Measurements from ENCODE around the gene EHMT1.
A peak's percentile ranks its signal among the peaks of the same experiment; 100 is the strongest.
"Not testable (repeated sequence)": the region's sequence is repeated elsewhere in the genome, so short reads cannot be mapped to it uniquely, and the experiment has no call there.

The EHMT1 gene

GRCh38 chr9:137722481-137722880 lies 103.7 kb downstream of the EHMT1 start:
- DNase-seq = no peak

GRCh38 chr9:137723356-137723755 lies 104.6 kb downstream of the EHMT1 start:
- not testable (repeated sequence) for DNase-seq

- no peak for DNase-seq
Measured at GRCh38 chr9:137723783-137724445, 105.1 kb downstream of the EHMT1 start.

- no peak for DNase-seq
Measured at GRCh38 chr9:137724818-137725240, 106.0 kb downstream of the EHMT1 start.

- DNase-seq = no peak
Measured at GRCh38 chr9:137725598-137725997, 106.8 kb downstream of the EHMT1 start.

GRCh38 chr9:137726336-137726735 lies 107.5 kb downstream of the EHMT1 start:
- not testable (repeated sequence) for DNase-seq

- no peak for DNase-seq
Measured at GRCh38 chr9:137726764-137727163, 108.0 kb downstream of the EHMT1 start.

GRCh38 chr9:137727716-137728115 lies 108.9 kb downstream of the EHMT1 start:
- DNase-seq = no peak

GRCh38 chr9:137728444-137729311 lies 109.9 kb downstream of the EHMT1 start:
- DNase-seq = no peak

GRCh38 chr9:137731216-137731946 lies 112.6 kb downstream of the EHMT1 start:
- no peak for DNase-seq

- DNase-seq = no peak
Measured at GRCh38 chr9:137731947-137732813, 113.4 kb downstream of the EHMT1 start.

GRCh38 chr9:137733429-137733828 lies 114.6 kb downstream of the EHMT1 start:
- DNase-seq = no peak

GRCh38 chr9:137734181-137734580 lies 115.4 kb downstream of the EHMT1 start:
- DNase-seq = no peak

- not testable (repeated sequence) for DNase-seq
Measured at GRCh38 chr9:137738182-137738696, 119.4 kb downstream of the EHMT1 start.

GRCh38 chr9:137738703-137739102 lies 119.9 kb downstream of the EHMT1 start:
- no peak for DNase-seq

GRCh38 chr9:137739371-137740309 lies 120.8 kb downstream of the EHMT1 start:
- no peak for DNase-seq

- DNase-seq = peak; percentile 85
Measured at GRCh38 chr9:137740312-137740711, 121.5 kb downstream of the EHMT1 start.

- DNase-seq = no peak
Measured at GRCh38 chr9:137741330-137741729, 122.5 kb downstream of the EHMT1 start.

- DNase-seq = no peak
Measured at GRCh38 chr9:137742698-137743097, 123.9 kb downstream of the EHMT1 start.

GRCh38 chr9:137743695-137744094 lies 124.9 kb downstream of the EHMT1 start:
- DNase-seq = no peak

- no peak for DNase-seq
Measured at GRCh38 chr9:137744632-137745183, 125.9 kb downstream of the EHMT1 start.
